NCI-H2107 (cell line): Measurements from ENCODE around the gene ATP2C1.
"Not testable (repeated sequence)": the region's sequence is repeated elsewhere in the genome, so short reads cannot be mapped to it uniquely, and the experiment has no call there.

ENCODE experiments used
- DNase-seq: peaks from one replicate; lab custom pipeline; 2025; lab: John Stamatoyannopoulos, UW

Gene ATP2C1

DNA sequence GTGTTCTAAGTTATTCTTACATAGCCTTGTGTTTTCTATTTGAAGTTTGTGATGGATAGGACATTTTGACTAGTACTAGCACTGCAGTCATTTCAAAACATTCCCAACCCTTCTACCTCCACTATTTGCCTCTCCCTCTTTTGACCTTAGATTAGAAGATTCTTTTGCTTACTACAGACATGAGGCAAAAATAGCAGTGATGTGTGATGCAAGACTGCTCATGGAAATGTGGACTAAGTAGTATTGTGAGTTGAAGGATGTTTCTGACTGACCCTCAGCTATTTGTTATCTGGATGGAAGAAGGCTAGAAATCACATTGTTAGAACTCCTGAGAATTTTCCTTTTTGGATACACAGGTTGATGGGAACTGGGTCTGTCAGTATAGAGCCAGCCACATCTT is 45.9 kb downstream of the ATP2C1 start:
- no peak for DNase-seq

DNA sequence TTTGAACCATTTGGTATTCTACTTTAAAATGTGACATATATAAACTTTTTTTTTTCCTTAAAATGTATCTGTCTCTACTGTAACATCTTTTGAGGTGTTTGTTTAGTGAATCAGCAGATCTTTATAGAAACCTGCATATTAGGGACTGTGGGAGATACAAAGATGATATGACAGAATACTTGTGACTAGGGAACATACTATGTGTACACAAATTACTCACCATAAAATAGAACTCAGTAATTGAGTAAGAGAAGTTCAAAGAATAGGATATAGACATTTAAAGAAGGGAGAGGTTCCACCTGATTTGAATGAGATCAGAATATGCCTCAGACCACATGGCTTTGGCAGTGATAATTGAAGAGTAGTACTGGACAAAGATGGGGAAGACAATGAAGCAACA is 47.9 kb downstream of the ATP2C1 start:
- DNase-seq = no peak

DNA sequence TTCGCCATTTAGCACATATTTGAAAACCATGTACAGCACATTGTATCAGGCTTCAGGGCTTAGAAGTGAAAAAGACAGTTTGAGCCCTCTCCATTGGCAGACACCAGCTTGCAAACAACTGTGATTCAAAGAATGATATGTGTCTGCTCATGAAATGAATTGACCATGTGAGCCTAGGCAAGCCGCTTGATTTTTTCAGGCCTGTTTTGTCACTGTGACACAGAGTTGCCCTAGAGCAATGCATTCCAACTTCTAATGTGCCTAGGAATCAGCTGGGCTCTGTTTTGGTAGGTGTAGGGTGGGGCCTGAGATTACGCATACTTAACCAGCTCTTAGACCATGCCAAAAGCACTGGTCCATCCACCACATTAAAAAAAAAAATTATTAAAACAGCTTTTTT is 53.0 kb downstream of the ATP2C1 start:
- no peak for DNase-seq

DNA sequence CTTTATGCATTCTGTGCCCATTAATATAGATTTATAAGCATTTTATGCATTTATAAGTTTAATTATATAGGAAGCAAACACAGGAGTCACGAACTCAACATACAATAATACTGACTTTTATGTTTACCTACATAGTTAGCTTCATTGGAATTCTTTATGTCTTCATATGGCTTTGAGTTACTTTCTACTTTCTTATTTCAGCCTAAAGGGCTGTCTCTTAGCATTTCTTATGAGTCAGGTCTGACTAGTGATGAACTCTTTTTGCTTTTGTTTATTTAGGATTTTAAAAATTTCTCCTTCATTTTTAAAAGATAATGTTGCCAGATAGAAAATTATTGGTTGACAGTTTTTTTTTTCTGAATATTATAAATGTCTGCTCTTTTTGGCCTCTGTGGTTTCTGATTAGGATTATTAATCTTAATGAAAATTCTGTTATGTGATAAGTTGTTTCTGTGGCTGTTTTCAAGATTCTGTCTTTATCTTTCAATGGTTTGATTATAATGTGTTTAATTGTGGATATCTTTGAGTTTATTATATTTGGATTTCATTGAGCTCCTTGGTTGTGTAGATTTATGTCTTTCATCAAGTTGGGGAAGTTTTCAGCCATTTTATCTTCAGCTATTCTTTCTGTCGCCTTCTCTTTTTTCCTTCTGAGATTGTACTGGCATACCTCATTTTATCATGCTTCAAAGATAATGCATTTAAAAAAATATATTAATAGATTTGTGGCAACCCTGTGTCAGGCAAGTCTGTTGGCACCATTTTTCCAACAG is 54.3 kb downstream of the ATP2C1 start:
- DNase-seq = no peak

DNA sequence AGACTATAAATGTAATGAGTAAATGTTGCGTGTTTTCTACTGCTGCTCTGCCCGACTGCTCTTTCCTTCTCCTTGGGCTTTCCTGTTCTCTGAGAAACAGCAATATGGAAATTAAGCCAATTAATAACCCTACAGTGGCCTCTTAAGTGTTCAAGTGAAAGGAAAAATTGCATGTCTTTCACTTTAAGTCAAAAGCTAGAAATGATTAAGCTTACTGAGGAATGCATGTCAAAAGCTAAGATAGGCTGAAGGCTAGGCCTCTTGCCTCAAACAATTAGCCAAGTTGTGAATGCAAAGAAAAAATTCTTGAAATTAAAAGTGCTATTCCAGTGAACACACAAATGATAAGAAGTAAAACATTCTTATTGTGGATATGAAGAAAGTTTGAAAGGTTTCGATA is 55.0 kb downstream of the ATP2C1 start:
- DNase-seq = no peak

DNA sequence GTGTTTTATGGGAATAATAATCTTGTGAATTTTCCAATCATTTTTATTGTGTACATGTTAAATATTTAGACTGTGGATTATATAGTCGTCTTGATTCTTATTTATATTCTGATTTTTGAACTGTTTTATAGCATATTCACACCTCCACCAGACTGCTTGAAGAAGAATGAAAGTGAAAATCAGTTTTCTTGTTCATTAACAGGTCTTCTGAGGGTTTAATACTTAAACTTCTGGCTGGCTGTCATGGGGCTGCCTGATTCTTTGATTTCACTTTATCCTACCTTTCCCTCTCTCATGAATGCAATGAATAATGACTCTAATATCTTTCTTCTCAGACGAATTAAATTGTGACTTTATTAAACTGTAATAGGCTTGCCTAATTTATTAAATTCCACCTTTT is 56.2 kb downstream of the ATP2C1 start:
- DNase-seq = no peak

DNA sequence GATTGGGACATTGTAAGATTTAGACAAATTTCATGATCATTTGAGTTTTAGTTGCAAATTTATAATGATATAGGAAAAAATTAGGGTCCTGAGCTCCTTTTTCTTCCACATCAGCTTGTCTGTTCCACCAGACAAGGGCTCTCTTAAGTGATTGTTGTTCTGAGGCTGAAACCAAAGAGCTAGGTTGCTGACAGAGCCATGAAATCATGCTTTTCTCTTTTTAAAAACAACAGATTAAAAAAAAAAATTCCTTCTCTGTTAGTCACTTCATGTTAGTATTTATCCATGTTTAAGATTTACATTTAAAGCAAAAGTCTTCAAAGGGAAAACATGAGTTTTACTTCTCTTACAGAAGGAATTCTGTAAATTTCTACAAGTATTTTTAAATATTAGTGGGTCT is 56.8 kb downstream of the ATP2C1 start:
- no peak for DNase-seq

DNA sequence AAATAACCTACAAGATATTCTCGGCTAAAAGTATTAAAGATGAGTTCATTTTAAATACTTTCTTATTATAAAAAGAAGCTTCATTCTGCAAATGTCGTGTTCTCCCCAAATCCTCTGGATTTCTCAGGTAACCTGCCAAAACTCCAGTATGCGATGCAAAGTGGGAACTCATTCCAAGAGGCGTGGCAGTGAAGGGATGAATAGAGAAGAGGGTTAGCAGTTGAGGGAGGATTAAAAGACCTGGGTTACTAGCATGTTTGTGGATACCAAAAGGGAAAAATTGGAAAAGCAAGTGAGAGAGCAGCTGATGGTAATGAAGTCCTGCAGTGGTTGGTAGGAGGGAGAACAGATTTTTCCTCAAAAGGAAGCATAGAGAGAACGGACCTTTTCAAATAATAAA is 61.6 kb downstream of the ATP2C1 start:
- no peak for DNase-seq

DNA sequence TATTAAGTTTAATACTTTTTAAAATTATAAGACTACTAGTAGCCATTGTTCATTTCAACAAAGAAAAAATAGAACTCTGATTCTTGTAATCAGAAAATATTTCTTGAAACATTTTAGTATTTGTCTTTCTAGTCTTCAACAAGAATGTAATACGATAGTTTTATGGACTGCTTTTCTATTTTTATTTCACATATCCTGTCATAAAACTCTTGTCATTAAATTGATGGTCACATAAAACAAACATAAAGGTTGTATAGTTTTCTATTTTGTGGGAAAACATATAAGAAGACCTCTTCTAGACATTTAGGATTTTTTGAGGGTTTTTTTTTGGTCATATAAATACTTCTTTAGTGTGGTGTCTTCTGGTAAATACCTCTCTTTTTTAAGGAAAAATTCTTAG is 62.4 kb downstream of the ATP2C1 start:
- no peak for DNase-seq

DNA sequence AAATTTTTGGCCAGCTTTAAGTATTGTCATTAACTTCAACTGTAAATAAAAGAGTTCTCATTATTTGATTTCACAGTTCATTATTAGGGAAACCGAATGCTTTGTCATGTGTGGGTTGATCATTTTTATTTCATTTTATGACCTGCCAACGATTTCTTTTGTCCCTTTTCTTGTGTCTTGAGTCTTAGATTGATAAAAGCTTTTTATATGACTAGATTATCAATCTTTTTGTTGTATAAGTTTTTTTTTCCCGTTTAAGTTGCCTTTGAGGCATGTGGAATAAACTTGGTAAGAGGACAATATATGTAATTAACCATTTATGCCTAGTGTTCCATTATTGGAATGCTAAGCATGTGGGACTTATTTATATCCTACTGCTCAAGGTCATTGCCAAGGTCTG is 62.8 kb downstream of the ATP2C1 start:
- DNase-seq = no peak

DNA sequence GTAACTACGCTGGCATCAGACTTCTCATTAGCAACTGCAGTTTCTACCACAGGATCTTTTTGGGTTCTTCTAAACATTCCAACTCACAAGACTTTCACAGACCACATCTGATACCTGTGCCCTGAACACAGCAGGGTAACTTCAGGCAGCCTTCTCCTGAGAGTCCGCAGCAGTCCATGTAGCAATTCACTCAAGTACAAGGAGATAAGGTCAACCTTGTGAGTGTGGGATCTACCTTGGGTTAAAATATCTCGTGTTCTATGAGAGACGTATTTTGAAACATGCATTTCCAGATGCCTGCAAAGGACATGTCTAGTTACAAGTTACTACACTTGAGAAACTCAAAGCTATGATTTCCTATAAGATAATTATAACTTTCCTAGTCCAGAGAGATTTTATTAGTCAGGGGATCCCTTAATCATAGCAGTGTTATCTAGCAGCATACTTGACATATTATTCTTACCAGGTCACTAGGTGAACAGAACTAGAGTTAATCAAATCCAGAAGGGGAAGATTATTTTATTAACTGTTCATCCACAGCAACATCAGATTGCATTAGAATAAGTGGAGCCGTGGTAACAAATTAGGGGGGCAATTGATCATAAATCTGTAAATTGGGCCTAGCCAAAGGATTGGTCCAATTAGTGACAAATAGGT is 66.4 kb downstream of the ATP2C1 start:
- no peak for DNase-seq

DNA sequence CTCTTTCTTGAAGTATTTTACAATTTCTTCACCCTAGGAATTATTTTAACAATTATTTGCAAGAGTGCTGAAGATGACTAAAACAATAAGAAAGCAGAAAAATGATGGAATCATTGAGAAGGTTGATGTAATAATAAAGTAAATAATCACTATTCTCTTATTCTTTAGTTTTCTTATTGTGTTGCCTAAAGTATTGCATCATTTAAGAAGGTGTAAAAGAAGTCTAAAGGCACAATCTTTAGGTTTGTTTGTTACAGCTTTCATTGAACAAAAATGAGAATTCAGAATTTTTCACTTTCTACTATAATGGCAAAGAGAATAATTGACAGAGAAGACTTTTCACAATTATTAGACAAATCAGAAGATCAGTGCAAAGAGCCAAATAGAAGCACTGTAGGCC is 67.6 kb downstream of the ATP2C1 start:
- DNase-seq = no peak

DNA sequence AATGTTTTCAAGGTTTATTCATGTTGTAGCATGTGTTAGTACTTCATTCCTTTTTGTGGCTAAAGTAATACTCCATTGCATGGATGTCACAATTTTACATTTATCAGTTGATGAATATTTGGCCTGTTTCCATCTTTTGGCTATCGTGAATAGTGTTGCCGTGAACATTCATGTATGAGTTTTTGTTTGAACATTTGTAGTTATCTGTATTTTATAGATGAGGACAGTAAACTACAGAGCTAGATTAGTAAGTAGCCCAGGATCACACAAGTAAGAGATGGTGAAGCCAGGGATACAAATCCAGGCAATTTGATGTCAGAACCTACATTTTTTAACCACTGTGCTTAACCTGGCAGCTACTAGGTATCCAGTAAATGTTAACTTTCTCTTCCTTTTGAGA is 69.6 kb downstream of the ATP2C1 start:
- DNase-seq = no peak

DNA sequence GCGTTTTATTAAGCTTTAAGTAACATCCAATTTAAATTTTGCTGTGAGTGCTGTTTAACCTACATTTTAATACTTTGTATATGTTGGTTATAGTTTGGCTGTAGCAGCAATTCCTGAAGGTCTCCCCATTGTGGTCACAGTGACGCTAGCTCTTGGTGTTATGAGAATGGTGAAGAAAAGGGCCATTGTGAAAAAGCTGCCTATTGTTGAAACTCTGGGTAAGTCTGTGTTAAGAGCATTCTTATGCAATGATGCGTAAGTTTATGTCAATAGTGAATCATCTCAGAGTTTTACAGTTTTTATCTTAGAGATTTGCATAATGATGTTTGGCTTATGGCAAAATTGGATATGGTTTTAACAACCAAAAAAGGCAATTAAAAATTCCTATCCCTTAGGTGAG is 70.0 kb downstream of the ATP2C1 start:
- DNase-seq = no peak

DNA sequence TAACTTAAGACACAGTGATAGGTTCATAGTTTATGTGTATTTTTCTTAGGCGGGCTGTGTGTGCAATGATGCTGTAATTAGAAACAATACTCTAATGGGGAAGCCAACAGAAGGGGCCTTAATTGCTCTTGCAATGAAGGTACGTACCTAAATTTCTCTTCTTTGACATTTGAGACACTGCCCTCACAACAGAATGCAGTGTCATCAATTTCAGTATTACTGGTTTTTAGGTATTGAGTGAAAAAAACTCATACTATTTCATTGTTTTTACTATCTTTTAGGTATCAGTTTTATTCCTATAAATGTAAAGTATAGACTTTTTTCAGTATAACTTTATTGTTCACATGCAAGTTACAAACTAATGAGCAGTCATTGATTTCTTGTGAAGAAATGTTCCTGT is 73.4 kb downstream of the ATP2C1 start:
- DNase-seq = no peak

DNA sequence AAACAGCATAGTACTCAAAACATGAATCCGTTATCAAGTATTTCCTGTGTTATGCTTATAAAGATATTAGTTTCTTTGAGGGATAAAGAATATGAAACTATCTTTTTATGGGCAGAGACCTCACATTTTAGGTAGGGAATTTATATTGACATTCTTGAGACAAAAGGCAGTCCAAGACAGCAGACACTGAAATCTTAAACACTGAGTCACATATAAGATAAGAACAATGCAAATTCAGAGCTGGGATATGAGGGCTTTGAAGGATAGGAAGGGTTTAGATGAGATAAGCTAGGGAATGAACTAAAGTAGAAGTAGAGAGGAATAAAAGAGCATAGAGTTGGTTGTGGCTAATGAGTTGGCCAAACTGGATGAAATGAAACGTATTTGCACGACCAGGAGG is 74.3 kb downstream of the ATP2C1 start:
- no peak for DNase-seq

DNA sequence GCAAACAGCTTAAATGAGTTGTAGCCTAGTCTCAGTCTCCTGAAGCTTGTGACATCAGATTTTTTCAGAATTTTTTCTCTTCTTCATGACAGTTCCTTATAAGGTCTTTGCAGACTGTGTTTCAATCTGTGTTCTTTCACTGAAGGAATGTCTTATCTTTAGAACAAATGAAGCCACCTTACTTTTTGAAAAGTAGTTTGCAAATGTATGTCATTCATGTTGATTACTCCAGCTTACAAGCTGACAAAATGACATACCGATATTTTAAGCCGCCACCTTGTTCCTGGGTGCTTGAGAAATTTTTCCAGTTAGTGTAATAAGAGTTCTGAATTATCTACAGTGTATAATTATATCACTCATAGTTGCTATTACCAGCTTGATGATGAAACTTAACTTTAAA is 75.7 kb downstream of the ATP2C1 start:
- DNase-seq = no peak

DNA sequence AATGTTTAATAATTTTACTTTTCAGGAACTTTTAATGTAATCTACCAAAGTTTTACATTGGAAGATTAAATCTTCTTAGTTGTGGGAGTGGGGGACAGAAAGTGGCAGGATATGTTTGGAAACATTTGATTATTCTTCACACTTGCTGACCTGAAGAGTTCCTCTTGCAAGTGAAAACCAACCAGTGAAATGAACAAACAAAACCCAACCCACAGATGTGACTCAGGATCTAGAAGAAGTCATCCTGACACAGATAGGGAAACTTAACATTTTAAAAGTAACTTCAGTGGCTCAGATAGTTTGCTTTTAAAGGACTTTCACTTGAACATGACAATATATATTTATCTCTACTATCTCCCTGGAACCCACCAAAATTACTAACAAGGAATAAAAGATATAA is 77.3 kb downstream of the ATP2C1 start:
- DNase-seq = no peak

DNA sequence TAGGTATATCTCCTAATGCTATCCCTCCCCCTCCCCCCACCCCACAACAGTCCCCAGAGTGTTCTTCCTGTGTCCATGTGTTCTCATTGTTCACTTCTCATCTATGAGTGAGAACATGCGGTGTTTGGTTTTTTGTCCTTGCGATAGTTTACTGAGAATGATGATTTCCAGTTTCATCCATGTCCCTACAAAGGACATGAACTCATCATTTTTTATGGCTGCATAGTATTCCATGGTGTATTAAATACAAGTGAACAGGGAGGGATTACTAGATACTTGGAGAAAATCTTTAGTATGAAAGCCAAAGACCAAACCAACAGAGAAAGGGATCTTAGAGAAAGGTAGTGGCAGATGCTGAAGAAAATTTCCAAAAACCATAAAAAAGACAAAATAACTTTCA is 78.7 kb downstream of the ATP2C1 start:
- DNase-seq = not testable (repeated sequence)

DNA sequence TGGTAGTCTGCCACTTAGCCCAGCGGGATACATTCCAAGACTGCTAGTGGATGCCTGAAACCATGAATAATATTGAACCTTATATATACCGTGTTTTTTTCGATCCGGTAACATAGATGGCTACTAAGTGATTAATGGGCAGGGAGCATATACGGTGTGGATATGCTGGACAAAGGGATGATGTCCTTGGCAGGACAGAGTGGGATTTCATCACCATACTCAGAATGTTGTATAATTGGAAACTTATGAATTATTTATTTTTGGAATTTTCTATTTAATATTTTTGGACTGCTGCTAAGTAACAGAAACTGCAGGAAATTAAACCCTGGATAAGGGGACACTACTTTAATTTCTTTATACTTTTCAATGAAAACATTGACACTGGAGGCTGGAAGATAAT is 79.5 kb downstream of the ATP2C1 start:
- no peak for DNase-seq

DNA sequence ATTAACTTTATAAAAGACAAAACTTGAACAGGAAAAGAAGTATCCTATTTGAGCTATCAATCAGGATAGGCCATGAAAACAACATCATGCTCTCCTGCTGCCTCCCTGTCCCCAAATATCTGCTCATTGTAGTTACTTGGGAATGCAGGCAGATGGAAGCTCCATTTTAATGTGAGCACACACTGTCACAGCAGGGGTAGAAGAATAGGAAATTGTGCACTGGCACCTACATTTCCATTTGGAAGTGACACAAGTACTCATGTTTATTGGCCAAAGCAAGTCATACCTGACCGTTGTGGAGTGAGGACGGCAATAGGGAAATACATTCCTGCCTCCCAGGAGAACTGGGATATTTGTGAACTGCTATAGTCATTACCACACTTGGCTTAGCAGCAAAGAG is 80.3 kb downstream of the ATP2C1 start:
- DNase-seq = no peak

DNA sequence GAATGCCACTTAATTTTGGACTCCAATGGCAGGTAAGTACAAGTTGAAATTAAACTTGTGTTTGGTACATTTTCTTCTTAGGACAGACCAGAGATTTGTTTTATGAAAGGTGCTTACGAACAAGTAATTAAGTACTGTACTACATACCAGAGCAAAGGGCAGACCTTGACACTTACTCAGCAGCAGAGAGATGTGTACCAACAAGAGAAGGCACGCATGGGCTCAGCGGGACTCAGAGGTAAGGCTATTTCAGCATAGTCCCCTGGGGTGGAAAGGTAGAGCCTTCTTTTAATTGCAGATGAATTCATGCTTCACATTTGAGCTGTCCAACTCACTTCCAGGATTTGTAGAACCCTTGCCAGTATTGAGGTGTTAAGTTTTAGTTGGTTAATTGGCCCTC is 81.4 kb downstream of the ATP2C1 start:
- no peak for DNase-seq

DNA sequence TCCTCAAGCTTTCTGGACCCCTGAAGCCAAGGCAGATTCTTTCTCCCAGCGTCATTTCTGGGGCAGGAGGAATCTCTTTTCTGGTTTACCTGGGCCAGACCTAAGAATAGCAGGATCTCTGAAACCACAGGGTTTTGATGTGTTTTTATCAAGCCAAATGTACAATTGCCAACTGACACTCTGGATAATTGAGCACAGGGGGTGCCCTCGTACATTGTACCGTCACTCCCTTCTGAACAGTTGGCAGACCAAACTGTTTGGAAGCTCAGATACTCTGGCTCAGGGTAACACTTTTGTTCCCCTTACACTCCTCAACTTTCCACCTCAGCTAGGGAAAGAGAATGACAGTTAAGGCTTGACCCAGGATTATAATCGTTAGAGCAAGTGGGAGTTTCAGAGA is 82.8 kb downstream of the ATP2C1 start:
- DNase-seq = no peak

DNA sequence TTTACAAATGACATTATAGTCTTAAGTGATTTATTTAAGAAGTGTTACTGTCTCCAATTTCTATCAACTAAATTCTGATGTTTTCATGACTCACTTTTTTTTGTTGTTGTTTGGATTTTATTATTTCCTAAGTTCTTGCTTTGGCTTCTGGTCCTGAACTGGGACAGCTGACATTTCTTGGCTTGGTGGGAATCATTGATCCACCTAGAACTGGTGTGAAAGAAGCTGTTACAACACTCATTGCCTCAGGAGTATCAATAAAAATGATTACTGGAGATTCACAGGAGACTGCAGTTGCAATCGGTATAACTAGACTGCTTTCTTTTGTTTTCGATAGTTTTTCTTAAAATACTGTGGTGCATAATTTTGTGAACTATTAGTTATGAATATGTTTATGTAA is 85.2 kb downstream of the ATP2C1 start:
- no peak for DNase-seq
